ENCODE data around the gene CD300LD. TPM values are rescaled to one million over a fixed set of nuclear protein-coding genes. Genes with fewer than 3 reads are reported as not detected.
A peak's percentile ranks its signal among the peaks of the same experiment; 100 is the strongest.

CD300LD gene
- total RNA-seq, 1 donor from 2014 or later, result not detected

DNA sequence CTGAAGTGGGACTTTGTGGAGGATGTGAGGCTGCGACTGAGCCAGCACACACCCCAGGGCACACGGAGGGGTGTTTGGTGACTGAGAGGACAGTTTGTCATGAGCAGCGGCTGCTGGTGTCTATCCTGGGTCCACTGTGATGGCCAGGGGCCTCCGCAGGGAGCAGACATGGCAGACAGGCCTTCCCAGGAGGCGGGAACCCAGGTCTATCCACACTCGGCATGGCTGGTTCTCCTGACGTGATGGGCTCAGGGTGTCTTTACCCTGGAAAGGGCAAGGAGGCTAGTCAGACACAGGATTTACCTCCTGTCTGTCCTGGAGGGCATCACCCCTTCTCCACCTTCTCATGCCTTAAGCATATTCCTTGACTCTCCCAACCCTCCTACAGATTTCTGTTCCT is 45.5 kb downstream of the CD300LD start:
- DNase-seq (ENCODE audit: low spot score), result no peak
- ATAC-seq, result no peak

DNA sequence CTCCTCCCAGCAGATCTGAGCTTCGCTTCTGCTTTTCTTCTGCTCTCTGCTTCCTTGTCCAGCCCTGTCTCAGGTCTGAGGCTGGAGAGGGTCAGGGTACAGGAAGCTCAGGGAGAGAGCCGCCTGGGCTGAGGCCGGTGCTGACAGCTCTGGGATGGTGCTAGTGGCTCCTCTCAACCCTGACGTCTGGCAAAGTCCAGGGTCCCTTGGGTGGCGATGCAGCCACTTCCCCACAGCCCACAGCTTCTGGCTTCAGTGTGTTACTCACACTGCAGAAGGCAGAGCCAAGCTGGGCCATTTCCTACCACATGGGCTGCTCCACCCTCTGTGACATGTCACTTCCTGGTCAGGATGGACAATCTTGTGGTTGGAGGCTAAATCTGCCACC is 46.2 kb downstream of the CD300LD start, which contains the start of gene CD300C:
Gene CD300C (minus strand): TSS at position 273 of the 388 bp plus-strand sequence. CDS start 333 bp downstream, outside the sequence.
- peak; percentile 43 for ATAC-seq
- no peak for DNase-seq (ENCODE audit: low spot score)

DNA sequence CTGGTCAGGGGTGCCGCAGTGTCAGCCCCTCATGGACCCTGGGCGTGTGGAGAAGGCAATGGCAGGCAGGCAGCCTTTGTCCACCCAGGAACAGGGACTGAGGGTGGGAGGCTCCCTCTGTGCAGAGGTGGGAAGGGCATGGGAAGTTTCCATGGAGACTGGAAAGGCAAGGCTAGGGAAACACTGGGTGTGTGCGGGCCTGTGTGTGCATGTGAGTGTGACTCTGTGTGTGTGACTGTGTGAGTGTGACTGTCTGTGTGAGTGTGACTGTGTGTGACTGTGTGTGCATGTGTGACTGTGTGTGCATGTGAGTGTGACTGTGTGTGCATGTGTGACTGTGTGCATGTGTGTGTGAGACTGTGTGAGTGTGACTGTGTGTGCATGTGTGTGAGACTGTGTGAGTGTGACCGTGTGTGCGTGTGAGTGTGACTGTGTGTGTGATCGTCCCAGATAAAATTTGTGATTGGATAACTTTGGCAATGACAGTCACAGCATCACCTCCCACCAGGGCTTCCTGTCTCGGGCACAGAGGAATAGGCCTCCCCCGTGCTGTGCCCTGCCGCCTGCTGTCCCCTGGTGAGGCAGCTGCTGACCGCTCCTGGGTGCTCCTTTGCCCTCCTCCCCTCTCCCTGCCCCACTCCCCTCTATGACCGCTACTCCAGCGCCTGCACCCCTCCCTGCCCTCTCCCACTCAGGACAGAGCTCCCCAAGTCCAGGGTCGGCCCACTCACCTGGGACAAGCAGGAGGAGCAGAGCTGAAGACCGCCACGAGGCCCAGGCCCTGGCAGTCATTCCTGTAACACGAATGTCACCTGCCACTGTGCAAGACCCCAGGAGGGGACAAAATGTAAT is 46.9 kb downstream of the CD300LD start:
- ATAC-seq (no peak), DNase-seq (ENCODE audit: low spot score) (no peak)

DNA sequence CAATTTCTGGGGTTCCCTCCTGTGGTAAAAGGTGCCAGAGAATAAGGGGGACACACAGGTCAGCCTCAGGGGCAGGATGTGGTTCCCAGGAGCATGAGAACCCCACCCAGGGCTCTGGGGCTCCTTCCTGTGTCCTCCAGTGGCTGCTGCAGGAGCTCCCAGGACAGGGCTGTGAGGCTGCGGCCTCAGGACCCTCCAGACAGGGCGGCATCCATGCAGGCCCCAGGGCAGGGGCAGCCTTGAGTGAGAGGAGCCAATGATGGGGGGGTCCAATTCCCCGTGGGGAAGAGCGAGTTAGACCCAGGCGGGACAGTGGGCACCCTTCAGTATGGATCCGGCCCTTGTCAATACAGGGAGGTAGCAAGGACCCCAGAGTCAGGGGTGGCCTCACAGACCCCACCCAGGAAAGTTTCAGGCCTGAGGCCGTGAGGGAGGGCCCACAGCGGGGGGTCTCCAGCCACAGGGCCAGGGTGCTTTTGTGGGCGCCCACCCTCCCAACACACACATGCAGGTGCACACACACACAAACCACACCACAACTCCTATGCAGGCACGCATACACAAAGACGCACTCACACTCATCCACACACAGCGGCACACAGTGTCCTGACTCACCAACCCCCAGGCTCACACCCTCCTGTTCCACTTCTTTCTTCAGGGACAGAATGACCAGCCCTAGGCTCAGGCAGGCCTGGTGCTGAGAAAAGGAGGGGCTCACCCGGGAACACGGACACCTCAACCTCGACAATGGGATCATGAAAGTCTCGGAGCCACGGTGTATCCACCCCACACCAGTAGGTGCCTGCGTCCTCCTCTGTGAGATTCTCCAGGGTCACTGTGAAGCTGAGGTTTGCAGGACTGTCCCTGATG is 48.0 kb downstream of the CD300LD start:
- DNase-seq (ENCODE audit: low spot score) (no peak), ATAC-seq (no peak)

DNA sequence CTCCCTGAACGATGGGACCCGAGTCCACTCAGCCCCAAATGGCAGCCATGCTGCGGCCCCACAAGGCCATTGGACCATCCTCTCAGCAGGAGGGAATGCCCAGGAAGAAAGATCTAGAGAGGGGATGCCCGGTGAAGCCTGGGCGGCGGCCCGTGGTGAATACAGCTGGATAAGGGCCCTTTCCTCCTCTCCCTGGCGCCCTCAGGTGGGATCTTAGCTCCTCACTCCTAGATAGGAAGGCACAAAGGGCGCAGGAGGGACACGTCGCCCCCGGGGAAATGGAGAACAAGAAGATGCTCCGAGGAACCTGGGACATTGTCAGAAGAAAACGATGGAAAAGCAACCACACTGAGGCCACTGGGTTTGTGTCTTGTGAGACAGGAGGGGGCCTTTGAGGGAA is 48.7 kb downstream of the CD300LD start:
- ATAC-seq (no peak), DNase-seq (ENCODE audit: low spot score) (no peak)

DNA sequence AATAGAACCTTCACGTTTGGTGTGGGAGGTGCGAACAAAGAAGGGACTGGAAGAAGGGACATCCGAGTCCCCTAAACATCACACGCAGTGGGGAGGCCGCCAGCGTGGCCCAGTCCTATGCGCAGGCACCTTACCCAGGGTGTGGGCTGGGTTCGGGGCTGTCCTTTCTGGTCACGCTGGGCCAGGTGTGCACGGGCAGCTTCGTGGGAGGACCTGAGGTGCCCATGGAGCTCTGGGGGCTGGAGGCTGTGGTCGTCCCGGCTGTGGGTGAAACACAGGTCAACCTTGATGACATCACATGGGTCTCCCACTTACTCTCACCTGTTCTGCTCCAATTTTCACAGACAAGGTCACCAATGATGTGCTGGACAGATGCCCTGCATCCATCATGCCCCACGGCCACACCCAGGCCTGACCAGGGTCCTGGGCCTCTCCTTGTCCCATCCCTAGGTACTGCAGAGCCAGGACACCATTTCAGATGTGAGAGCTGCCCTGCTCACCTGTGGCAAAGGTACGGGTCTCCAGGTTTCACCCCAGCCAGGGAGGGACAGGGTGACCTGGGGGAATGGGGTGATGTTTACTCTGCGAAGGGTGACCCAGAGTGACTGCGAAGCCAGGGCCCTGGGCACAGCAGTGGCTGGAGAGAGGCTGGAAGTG is 49.2 kb downstream of the CD300LD start:
- ATAC-seq, result no peak
- no peak for DNase-seq (ENCODE audit: low spot score)

DNA sequence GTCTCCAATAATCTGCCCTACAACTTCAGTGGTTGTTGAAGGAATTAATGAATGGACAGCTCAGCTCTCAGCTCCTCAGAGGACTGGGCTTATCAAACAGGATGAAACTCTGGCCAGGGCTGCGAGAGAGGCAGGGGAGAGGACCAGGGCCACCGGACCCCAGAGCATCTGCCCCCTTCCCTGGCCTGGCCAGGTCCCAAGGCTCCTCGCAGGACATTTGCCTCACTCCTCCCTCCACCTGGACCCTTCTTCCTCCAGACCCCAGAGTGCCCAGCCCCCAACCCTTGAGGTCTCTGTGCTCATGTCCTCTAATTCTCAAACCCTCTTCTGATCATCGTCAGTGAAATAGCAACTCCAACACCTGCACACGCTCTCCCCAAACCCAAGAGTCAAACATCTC is 49.9 kb downstream of the CD300LD start:
- ATAC-seq, result no peak
- no peak for DNase-seq (ENCODE audit: low spot score)

DNA sequence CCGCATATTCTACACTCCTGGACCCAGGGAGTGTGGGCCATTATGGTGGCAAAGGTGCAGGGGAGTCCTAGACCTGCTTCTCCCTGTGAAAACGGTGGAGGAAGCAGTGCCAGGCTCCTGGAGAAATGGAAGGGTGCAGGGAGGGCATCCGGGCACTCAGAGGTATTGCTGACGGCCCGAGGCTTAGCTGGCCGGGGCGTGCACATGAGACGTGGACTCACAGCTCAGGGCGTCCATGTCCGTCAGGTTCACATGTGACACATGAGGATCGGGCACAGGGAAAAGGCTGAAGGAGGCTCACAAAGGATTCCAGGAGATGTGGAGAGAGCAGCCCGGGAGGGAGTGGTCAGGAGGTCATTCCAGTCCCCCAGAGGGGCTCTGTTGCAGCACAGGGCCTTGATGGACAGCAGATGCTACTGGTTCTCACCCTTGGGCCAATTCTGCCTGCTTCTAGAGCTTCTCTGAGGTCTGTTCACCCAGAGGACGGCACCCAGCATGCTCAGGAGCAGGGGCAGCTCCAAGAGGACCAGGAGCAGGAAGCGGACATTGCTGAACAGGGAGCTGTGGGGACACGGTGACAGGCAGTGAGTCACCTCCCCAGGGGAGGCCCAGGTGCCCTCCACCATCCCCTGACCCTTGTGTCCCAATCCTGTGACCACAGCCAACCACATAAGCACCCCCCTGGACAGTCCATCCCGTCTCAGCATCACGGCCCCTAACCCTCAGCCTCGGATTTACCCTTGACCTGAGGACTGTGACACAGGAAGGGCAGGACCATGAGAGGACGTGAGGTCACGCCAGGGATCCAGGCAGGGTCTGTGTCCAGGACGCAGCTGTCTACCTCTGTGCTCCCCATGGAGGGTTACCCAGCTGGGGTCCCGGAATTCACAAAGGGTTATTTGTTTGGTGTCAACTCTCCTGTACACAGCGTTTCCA is 50.6 kb downstream of the CD300LD start:
- DNase-seq (ENCODE audit: low spot score), result no peak

DNA sequence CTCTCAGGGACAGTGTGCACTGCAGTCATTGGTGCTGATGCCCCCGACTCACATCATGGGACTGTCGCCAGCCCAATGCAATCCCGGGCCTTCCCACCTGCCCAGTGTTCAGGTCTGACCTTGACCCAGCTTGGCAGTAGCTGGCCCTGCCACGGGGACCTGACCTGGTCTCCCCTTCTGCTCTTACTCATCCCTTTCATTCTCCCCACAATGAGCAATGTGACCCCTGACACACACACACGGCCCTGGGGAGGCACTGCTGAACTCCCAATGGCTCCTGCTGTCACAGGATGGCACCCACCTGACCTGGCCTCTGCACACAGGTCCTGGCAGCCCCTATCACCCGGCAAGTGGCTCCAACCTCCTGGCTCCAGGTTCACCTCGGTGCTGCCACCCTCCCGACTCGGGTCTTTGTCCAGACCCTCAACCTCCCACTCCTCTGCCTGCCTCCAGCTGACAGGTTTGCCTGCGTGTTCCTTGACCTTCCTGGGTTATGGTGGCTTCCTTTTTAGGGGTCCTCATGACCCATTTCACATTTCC is 52.7 kb downstream of the CD300LD start:
- ATAC-seq (no peak), DNase-seq (ENCODE audit: low spot score) (no peak)

More for the DNA sequence above, 50.6 kb downstream of the CD300LD start:
- ATAC-seq, result no peak

DNA sequence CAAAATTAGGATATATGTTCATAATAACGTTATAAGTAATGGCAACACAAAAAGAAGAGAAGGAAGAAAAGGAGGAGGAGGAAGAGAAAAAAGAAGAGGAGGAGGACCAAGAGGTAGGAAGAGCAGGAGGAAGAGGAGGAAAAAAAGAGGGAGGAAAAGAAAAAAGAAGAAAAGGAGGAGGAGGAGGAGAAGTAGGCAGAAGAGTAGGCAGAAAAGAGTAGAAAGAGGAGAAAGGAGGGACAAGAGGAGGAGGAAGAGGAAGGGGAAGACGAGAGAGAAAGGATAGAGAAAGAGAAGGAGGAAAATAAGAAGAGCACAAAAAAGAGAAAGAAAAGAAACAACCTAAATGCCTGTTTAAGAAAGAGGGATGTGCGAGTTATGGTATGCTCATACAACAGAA is 55.2 kb downstream of the CD300LD start:
- ATAC-seq, result no peak

DNA sequence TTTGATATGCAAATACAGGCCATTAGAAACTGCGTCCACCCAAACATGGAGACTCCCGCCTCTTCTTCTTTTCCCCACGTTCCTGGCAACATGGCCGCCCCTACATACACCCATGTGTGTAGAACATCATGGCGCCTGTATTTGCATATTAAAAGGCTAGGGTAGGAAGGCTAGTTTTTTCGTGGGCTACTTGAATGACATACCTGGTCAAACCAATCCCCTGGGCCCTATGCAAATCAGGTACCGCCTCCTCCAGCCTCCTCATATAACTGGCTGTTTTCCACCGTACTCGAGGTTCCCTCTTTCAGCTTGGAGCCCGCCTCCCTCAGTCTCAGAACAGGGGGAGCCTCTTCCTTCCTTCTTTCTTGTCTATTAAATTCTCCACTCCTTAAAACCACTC is 60.0 kb downstream of the CD300LD start:
- ATAC-seq, result peak; percentile 56
- peak; percentile 52 for DNase-seq (ENCODE audit: low spot score)

More for the DNA sequence above, 55.2 kb downstream of the CD300LD start:
- no peak for DNase-seq (ENCODE audit: low spot score)

DNA sequence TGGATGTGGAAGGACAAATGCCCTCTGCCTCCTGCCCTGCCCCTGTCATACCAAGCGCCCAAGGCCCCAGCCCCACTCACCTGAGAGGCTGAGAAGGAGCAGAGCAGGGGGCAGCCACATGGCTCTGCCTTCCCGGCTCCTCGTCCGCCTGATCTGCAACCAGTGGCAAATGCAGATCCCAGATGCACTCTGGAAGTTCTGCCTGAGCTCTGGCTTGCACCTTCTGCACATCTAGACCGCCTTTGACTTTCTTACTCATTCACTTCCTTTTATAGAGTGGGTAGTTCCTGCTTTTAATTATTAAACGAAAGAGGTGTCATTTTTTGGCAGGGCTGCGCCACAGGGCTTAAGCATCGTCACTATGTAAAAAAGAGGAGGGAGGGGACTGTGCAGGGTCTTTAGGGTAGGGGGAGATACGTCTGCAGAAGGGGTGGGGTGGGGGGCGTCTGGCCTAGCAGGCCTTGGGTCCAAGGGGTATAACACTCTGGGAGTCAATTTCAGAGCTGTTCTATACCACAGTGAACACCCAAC is 60.8 kb downstream of the CD300LD start, which contains the start of gene CD300LB:
Gene CD300LB (minus strand): TSS at position 245 of the 531 bp plus-strand sequence. CDS start 125 bp downstream, at position 120.
- peak; percentile 42 for DNase-seq (ENCODE audit: low spot score)
- no peak for ATAC-seq

DNA sequence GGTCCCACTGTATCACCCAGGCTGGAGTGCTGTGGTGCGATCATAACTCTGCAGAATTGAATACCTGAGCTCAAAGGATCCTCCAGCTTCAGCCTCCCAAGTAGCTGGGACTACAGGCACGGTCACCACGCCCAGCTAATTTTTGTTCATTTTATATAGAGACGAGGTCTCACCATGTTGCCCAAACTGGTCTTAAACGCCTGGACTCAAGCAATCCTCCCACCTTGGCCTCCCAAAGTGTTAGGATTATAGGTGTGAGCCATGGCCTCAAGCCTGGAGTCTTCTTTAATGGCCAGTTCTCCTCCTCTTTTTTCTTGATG is 61.3 kb downstream of the CD300LD start:
- DNase-seq (ENCODE audit: low spot score), result no peak
- ATAC-seq, result no peak

Other genes starting within 250 kb of the CD300LD start
- gene BTBD17, start 230.4 kb downstream of the CD300LD start, total RNA-seq, result not detected
- not detected for gene GPR142, start 224.8 kb downstream of the CD300LD start, total RNA-seq
- 243 TPM for gene GPRC5C, start 160.2 kb downstream of the CD300LD start, total RNA-seq
- gene CD300A, start 125.6 kb downstream of the CD300LD start, total RNA-seq, result 3.8 TPM
- 0.08 TPM for gene CD300LB, start 60.8 kb downstream of the CD300LD start, total RNA-seq
- 0.50 TPM for gene CD300C, start 46.2 kb downstream of the CD300LD start, total RNA-seq
- gene CD300H, start 24.8 kb downstream of the CD300LD start, total RNA-seq, result not detected
- 0.08 TPM for gene CD300E, start 31.5 kb upstream of the CD300LD start, total RNA-seq
- gene CD300LF, start 120.6 kb upstream of the CD300LD start, total RNA-seq, result not detected
- gene RAB37, start 145.0 kb upstream of the CD300LD start, total RNA-seq, result 14.0 TPM
- gene NHERF1, start 156.3 kb upstream of the CD300LD start, total RNA-seq, result 156 TPM
- 21.5 TPM for gene NAT9, start 184.1 kb upstream of the CD300LD start, total RNA-seq